K562 (cell line): Measurements from ENCODE around the gene GUK1. TPM values are rescaled to one million over a fixed set of nuclear protein-coding genes. Genes with fewer than 3 reads are reported as not detected.
A peak's percentile ranks its signal among the peaks of the same experiment; 100 is the strongest.

Experiments
- ARID4B ChIP-seq: sonication (generic); formaldehyde crosslinking; IDR thresholded peaks from 2 replicates; pipeline ENCODE4 v1.8.0; 2022; ENCODE audit warnings: mild to moderate bottlenecking, missing genetic modification reagents
- E2F8 ChIP-seq: fragments of 450-650 bp; IDR thresholded peaks from 2 replicates; pipeline ENCODE4 v1.7.1; 2018; ENCODE audit warnings: mild to moderate bottlenecking, low read depth; ENCODE audit not compliant: partially characterized antibody
- MGA ChIP-seq: fragments of 450-650 bp; IDR thresholded peaks from 2 replicates; pipeline ENCODE4 v1.6.1; 2016; ENCODE audit warnings: mild to moderate bottlenecking, moderate library complexity
- polyA plus RNA-seq, 8 experiments: library from polyadenylated mRNA; depleted of rRNA in 4 of 8; stranded (reverse) in 5 of 8; unstranded in 3 of 8; fragments of >200 nt; fragmentation: Nextera tagmentation in 2 of 8; fragmentation: Illumina TruSeq in 1 of 8; extraction: Ambion mirVana in 2 of 8; extraction: Trizol in 1 of 8; gene quantifications; 2 replicates each; pipeline versions ENCODE4 v1.2.1 to v1.2.3, GENCODE V29; 2011 to 2014; ENCODE audit warnings: inconsistent platforms in 1 of 8, missing spikeins in 1 of 8
- total RNA-seq, 7 experiments: library from RNA; depleted of rRNA in 6 of 7; stranded (reverse); fragments of >200 nt in 6 of 7; fragmentation: Illumina TruSeq in 2 of 7; extraction: Trizol in 2 of 7; gene quantifications; 2 replicates each; pipeline versions ENCODE4 v1.2.1 to v1.2.3, GENCODE V29; 2011 to 2021; ENCODE audit warnings: low replicate concordance in 1 of 7
- TF ChIP-seq, protein P1 (sequence below): fragments of 450-650 bp; formaldehyde crosslinking; IDR thresholded peaks from 2 replicates; pipeline ENCODE4 v1.4.0; 2022; ENCODE audit warnings: missing genetic modification characterization

GUK1 gene
- total and polyA plus RNA-seq, 9 of the 15 experiments (the other 6 are each of a cell fraction or from before 2014, with no cell fraction given): 7.0 to 331 (median 132) TPM

GRCh38 chr1:228141226-228142044, 1.4 kb downstream of the GUK1 start (continued):
- no peak for TF ChIP-seq MGA
- peak; percentile 64; the same call in 1 of the 2 replicates for TF ChIP-seq ARID4B (CRISPR knock-in tag)
- TF ChIP-seq, protein P1, sequence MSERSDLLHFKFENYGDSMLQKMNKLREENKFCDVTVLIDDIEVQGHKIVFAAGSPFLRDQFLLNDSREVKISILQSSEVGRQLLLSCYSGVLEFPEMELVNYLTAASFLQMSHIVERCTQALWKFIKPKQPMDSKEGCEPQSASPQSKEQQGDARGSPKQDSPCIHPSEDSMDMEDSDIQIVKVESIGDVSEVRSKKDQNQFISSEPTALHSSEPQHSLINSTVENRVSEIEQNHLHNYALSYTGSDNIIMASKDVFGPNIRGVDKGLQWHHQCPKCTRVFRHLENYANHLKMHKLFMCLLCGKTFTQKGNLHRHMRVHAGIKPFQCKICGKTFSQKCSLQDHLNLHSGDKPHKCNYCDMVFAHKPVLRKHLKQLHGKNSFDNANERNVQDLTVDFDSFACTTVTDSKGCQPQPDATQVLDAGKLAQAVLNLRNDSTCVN: no peak
- TF ChIP-seq E2F8: no peak
